ENCODE measurements around the gene UGT1A8.

DNA sequence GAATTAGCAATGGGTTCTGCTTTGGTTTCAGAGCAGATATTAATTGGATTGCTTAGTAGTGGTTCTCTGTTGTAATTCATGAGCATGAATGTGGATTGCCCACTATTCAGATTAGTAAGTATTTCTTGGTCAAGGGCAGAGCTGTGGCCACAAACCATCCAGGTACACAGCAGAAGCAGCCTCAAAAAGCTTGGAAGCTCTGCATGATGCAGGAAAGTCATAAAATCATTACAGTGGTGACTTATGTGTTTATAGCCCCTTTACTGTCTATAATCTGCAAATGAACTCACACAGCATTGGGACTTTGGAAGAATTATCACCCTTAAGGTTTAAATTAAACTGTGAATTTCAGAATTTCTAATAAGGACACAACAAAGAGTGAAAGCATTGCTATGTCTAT is 140.7 kb downstream of the UGT1A8 start:
- no peak for TF ChIP-seq EZH2 (IDR thresholded peaks at IDR 0.05)
- TF ChIP-seq FOXP2 (optimal IDR thresholded peaks at IDR 0.05; ENCODE audit: control extremely low read depth, extremely low read length, insufficient read depth) = no peak

Measured in SK-N-MC (cell line).